Liver (tissue), 2 donors: Measurements from ENCODE around the gene NR3C1.

Experiments used
- CTCF ChIP-seq: fragments of 150-350 bp; IDR thresholded peaks from 2 replicates; pipeline ENCODE4 v1.5.1; 2017; ENCODE audit warnings: improper control_type of control experiment, low read depth, low read length; ENCODE audit not compliant: missing input control
- ZBTB33 ChIP-seq: IDR thresholded peaks from 2 replicates; pipeline ENCODE4 v1.6.1; 2016; ENCODE audit warnings: antibody characterized with exemption
- TF ChIP-seq, protein P1 (sequence below): IDR thresholded peaks from 2 replicates; pipeline ENCODE4 v1.6.1; 2016; ENCODE audit warnings: antibody characterized with exemption
- donor health status: healthy.

- TF ChIP-seq ZBTB33 (no peak), CTCF (no peak)
- TF ChIP-seq, protein P1, sequence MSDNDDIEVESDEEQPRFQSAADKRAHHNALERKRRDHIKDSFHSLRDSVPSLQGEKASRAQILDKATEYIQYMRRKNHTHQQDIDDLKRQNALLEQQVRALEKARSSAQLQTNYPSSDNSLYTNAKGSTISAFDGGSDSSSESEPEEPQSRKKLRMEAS: no peak
Observed at GRCh38 chr5:143426437-143426991, 23.0 kb upstream of the NR3C1 start.
